Thyroid gland (tissue), 4 donors: Measurements from ENCODE around the gene PCDH15. TPM values are rescaled to one million over a fixed set of nuclear protein-coding genes. Genes with fewer than 3 reads are reported as not detected.

Experiments used
- DNase-seq, 2 donors: peaks; one replicate each; pipeline ENCODE4 v3.0.0-alpha.2; 2019
- H3K27ac ChIP-seq, 3 donors: fragments of 200-600 bp; sonication (generic); 1 replicate in 2 of 3; 2 replicates in 1 of 3; pipeline ENCODE4 v1.5.1; 2016 to 2019; ENCODE audit warnings: mild to moderate bottlenecking in 1 of 3, moderate library complexity in 1 of 3
- H3K27me3 ChIP-seq: fragments of 200-600 bp; sonication (generic); one replicate; pipeline ENCODE4 v1.5.1; 2019
- H3K36me3 ChIP-seq, 2 donors: fragments of 200-600 bp; sonication (generic); one replicate each; pipeline ENCODE4 v1.5.1; 2016 to 2019
- H3K4me1 ChIP-seq, 2 donors: fragments of 200-600 bp; sonication (generic); one replicate each; pipeline ENCODE4 v1.5.1; 2017 to 2019
- H3K4me3 ChIP-seq, 3 donors: fragments of 200-600 bp; sonication (generic); replicated peaks in 1 of 3; 1 replicate in 2 of 3; 2 replicates in 1 of 3; pipeline ENCODE4 v1.5.1; 2016; ENCODE audit warnings: mild to moderate bottlenecking in 1 of 3
- H3K9me3 ChIP-seq: fragments of 200-600 bp; sonication (generic); one replicate; pipeline ENCODE4 v1.5.1; 2017
- POLR2A ChIP-seq, 2 donors: fragments of 450-650 bp; IDR thresholded peaks; one replicate each; pipeline ENCODE4 v1.6.1; 2017; ENCODE audit warnings: antibody characterized with exemption in 2 of 2, mild to moderate bottlenecking in 2 of 2, moderate library complexity in 1 of 2
- WGBS, 2 donors: methylation state at CpG; one replicate each; pipeline ENCODE4 v1.1.5; 2017; 5-methylcytosine and 5-hydroxymethylcytosine counted together
- intact Hi-C: fragments of 100-400 bp; cut with DNase I; formaldehyde crosslinking; loops from one replicate; pipeline ENCODE4 v1.15.1; 2023
- total RNA-seq, 4 donors: library from RNA; depleted of rRNA; stranded (reverse); fragments of >200 nt; gene quantifications; one replicate each; pipeline ENCODE4 v1.2.3, GENCODE V29; 2016
- TF ChIP-seq, protein P1 (sequence below), 6 experiments: fragments of 200-600 bp in 3 of 6; fragments of 450-650 bp in 3 of 6; sonication (generic) in 3 of 6; IDR thresholded peaks; one replicate each; pipeline ENCODE4 v1.5.1; 2016 to 2019; ENCODE audit warnings: antibody characterized with exemption in 6 of 6, mild to moderate bottlenecking in 2 of 6, inconsistent platforms in 1 of 6, moderate library complexity in 1 of 6

PCDH15 gene
- total RNA-seq, 4 donors from 2014 or later: not detected

DNA sequence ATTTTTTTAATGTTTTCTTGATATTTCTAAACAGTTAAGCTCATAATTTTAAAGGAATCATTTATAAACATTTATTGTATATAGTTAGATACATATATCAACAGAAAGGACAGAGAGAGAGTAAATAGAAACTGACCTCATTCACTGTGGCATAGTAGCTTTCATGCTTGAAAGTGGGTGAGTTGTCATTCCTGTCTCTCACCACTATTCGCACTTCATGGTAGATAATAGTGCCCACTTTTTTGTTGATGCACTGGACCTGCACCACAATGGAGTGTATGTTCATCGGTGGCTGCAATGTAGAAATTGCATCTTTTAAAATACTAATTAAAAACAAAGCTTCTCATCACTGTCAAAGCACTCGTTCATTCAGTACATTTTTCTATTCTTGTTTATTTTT, 432.0 kb downstream of the PCDH15 start:
- DNase-seq: no peak
- no peak overlapping the region for H3K4me3 ChIP-seq
- intact Hi-C loops: no loop called here
- H3K27ac ChIP-seq: no peak overlapping the region
- no peaks in the 10 kb centered on the region for H3K36me3 ChIP-seq
- H3K4me1 ChIP-seq: no peaks in the 10 kb centered on the region
- H3K9me3 ChIP-seq: no peaks in the 10 kb centered on the region
- TF ChIP-seq, protein P1, sequence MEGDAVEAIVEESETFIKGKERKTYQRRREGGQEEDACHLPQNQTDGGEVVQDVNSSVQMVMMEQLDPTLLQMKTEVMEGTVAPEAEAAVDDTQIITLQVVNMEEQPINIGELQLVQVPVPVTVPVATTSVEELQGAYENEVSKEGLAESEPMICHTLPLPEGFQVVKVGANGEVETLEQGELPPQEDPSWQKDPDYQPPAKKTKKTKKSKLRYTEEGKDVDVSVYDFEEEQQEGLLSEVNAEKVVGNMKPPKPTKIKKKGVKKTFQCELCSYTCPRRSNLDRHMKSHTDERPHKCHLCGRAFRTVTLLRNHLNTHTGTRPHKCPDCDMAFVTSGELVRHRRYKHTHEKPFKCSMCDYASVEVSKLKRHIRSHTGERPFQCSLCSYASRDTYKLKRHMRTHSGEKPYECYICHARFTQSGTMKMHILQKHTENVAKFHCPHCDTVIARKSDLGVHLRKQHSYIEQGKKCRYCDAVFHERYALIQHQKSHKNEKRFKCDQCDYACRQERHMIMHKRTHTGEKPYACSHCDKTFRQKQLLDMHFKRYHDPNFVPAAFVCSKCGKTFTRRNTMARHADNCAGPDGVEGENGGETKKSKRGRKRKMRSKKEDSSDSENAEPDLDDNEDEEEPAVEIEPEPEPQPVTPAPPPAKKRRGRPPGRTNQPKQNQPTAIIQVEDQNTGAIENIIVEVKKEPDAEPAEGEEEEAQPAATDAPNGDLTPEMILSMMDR (IDR thresholded peaks at IDR 0.05): no peak
- no peak for TF ChIP-seq POLR2A (IDR thresholded peaks at IDR 0.05)
- WGBS, 2 donors: 86 to 94% methylated on average over 3 of the region's 3 CpGs
- H3K27me3 ChIP-seq: no peaks in the 10 kb centered on the region

DNA sequence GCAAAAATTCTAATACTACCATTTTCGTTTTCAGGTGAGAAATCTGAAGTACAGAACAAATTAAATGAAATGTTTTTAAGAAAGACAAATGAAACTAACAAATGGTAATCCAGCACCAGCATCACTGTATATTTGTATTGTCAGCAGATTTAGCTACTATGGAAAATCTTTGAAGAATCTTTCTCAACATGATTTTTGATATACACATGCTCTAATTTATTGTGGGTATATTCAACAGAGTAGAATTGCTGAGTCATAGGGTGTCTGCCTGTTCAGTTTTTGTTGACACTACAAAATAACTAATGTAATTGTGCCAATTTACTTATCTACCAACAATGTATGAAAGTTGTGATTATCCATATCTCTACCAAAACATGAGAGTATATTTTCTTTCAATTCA, 437.6 kb downstream of the PCDH15 start:
- intact Hi-C loops: no loop called here
- H3K4me1 ChIP-seq: no peaks in the 10 kb centered on the region
- H3K27ac ChIP-seq: no peak overlapping the region
- no peaks in the 10 kb centered on the region for H3K9me3 ChIP-seq
- no peak overlapping the region for H3K4me3 ChIP-seq
- no peak for DNase-seq
- no peaks in the 10 kb centered on the region for H3K36me3 ChIP-seq
- TF ChIP-seq, protein P1 (IDR thresholded peaks at IDR 0.05): no peak
- TF ChIP-seq POLR2A (IDR thresholded peaks at IDR 0.05): no peak
- no peaks in the 10 kb centered on the region for H3K27me3 ChIP-seq
- 76 to 77% methylated on average over 1 of the region's 1 CpG for WGBS, 2 donors

DNA sequence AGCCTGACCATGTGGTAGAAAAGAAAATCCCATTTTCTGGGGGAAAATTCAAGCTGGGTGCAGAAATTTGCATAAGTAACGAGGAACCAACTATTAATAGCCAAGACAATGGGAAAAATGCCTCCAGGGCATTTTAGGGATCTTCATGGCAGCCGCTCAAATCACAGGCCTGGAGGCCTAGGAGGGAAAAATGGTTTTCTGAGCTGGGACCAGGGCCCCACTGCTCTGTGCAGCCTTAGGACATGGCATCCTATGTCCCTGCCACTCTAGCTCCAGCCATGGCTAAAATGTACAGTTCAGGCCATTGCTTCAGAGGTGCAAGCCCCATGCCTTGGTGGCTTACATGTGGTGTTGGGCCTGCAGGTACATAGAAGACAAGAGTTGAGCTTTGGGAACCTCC, 459.0 kb downstream of the PCDH15 start:
- no peak for TF ChIP-seq POLR2A (IDR thresholded peaks at IDR 0.05)
- TF ChIP-seq, protein P1 (IDR thresholded peaks at IDR 0.05): no peak
- intact Hi-C loops: no loop called here
- Histone ChIP-seq H3K4me3 (no peak overlapping the region), H3K36me3 (no peaks in the 10 kb centered on the region), H3K4me1 (no peaks in the 10 kb centered on the region), H3K27me3 (no peaks in the 10 kb centered on the region), H3K9me3 (no peaks in the 10 kb centered on the region), H3K27ac (no peak overlapping the region)
- WGBS, 2 donors: 38 to 60% methylated on average over 2 of the region's 2 CpGs
- DNase-seq: no peak

DNA sequence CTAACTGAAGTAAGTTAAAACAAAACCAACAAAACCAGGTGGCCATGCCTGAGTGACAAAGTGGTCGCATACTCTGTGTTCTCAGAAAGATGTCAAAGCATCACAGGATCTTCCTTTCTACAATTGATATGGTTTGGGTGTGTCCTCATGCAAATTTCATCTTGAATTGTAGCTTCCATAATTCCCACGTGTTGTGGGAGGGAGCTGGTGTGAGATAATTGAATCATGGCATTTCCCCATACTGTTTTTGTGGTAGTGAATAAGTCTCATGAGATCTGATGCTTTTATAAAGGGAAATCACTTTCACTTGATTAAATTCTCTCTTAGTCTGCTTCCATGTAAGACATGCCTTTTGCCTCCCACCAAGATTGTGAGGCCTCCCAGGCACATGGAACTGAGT, 465.7 kb downstream of the PCDH15 start:
- WGBS, 2 donors: 67 to 77% methylated on average over 2 of the region's 2 CpGs

DNA sequence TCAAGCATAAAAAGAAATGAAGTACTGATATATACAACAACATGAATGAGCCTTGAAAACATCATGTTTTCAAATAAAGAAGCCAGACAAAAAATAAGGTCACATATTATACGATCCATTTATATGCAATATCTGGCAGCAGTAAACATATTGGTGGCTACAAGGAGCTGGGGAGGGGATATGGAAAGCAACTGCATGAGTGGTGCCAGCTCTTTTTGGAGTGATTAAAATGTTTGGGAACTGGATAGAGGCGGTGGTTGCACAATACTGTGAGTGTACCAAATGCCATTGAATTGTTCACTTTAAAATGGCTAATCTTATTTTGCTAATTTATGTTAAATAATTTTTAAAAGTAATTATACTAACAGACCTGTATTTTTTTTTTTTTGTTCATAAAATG, 481.7 kb downstream of the PCDH15 start:
- Histone ChIP-seq H3K27ac (no peak overlapping the region), H3K4me3 (no peak overlapping the region), H3K36me3 (no peaks in the 10 kb centered on the region), H3K4me1 (no peaks in the 10 kb centered on the region), H3K9me3 (no peaks in the 10 kb centered on the region), H3K27me3 (no peaks in the 10 kb centered on the region)
- WGBS, 2 donors: 86 to 87% methylated on average over 2 of the region's 2 CpGs
- TF ChIP-seq, protein P1 (IDR thresholded peaks at IDR 0.05): no peak
- no peak for TF ChIP-seq POLR2A (IDR thresholded peaks at IDR 0.05)
- DNase-seq: no peak
- intact Hi-C loops: no loop called here

More for the DNA sequence above, 465.7 kb downstream of the PCDH15 start:
- intact Hi-C loops: no loop called here
- DNase-seq: no peak
- Histone ChIP-seq H3K4me3 (no peak overlapping the region), H3K4me1 (no peaks in the 10 kb centered on the region), H3K27me3 (no peaks in the 10 kb centered on the region), H3K36me3 (no peaks in the 10 kb centered on the region), H3K27ac (no peak overlapping the region), H3K9me3 (no peaks in the 10 kb centered on the region)
- TF ChIP-seq POLR2A (IDR thresholded peaks at IDR 0.05): no peak
- TF ChIP-seq, protein P1 (IDR thresholded peaks at IDR 0.05): no peak
